Stomach smooth muscle (tissue), 2 donors: Measurements from ENCODE around the gene ZNF45.
"Not testable (repeated sequence)": the region's sequence is repeated elsewhere in the genome, so short reads cannot be mapped to it uniquely, and the experiment has no call there.

Source experiments
- H3K27ac ChIP-seq: one replicate; pipeline ENCODE4 v1.7.0; 2013; ENCODE audit warnings: mild to moderate bottlenecking, low read length, inconsistent platforms
- H3K27me3 ChIP-seq, 2 donors: one replicate each; pipeline ENCODE4 v1.7.0; 2013; ENCODE audit warnings: low read length in 2 of 2; ENCODE audit not compliant: insufficient read depth in 2 of 2, control insufficient read depth in 1 of 2
- H3K36me3 ChIP-seq, 2 donors: one replicate each; pipeline ENCODE4 v1.7.0; 2013; ENCODE audit warnings: low read length in 2 of 2; ENCODE audit not compliant: control insufficient read depth in 2 of 2, insufficient read depth in 2 of 2
- H3K4me1 ChIP-seq: one replicate; pipeline ENCODE4 v1.7.0; 2013; ENCODE audit warnings: low read length; ENCODE audit not compliant: control insufficient read depth, insufficient read depth
- H3K4me3 ChIP-seq, 2 donors: one replicate each; pipeline ENCODE4 v1.7.0; 2013; ENCODE audit warnings: low read length in 2 of 2
- H3K9ac ChIP-seq, 2 donors: one replicate each; pipeline ENCODE4 v1.7.0; 2013; ENCODE audit warnings: low read length in 2 of 2, mild to moderate bottlenecking in 1 of 2
- H3K9me3 ChIP-seq, 2 donors: one replicate each; pipeline ENCODE4 v1.7.0; 2013; ENCODE audit warnings: low read length in 2 of 2; ENCODE audit not compliant: control insufficient read depth in 2 of 2
- donor health status: healthy.
- donor health status: Pancreatic carcinoma.

The ZNF45 gene

DNA sequence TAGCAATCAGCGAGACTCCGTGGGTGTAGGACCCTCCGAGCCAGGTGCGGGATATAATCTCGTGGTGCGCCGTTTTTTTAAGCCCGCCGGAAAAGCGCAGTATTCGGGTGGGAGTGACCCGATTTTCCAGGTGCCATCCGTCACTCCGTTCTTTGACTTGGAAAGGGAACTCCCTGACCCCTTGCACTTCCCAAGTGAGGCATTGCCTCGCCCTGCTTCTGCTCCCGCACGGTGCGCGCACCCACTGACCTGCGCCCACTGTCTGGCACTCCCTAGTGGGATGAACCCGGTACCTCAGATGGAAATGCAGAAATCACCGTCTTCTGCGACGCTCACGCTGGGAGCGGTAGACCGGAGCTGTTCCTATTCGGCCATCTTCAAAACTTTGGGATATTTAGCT lies 68.2 kb downstream of the ZNF45 start:
- H3K4me1 ChIP-seq, H3K36me3 ChIP-seq, H3K9ac ChIP-seq, H3K27me3 ChIP-seq, H3K27ac ChIP-seq, H3K4me3 ChIP-seq: not testable (repeated sequence)
- H3K9me3 ChIP-seq: peaks cover 16 to 40% of the 10 kb centered on the region in 2 donors
